SU-DHL-6 (cell line): ENCODE results near the gene ABHD1.
"Not testable (repeated sequence)": the region's sequence is repeated elsewhere in the genome, so short reads cannot be mapped to it uniquely, and the experiment has no call there.

Experiments used
- H2AFZ ChIP-seq: fragments of 200-600 bp; sonication (generic); 2 replicates; pipeline ENCODE4 v1.6.1; 2014; ENCODE audit warnings: low read depth, mild to moderate bottlenecking, moderate library complexity, mixed read lengths, antibody characterized with exemption, low read length; ENCODE audit not compliant: severe bottlenecking
- H3F3A ChIP-seq: fragments of 200-600 bp; shearing (Covaris generic); 2 replicates; pipeline ENCODE4 v1.6.0; 2016; ENCODE audit warnings: antibody characterized with exemption, mild to moderate bottlenecking; ENCODE audit not compliant: insufficient read depth
- H3K27ac ChIP-seq: fragments of 200-600 bp; sonication (generic); 2 replicates; pipeline ENCODE4 v1.5.1; 2016; ENCODE audit warnings: low read depth, mild to moderate bottlenecking, low read length, moderate library complexity, mixed read lengths
- H3K27me3 ChIP-seq: fragments of 200-600 bp; sonication (generic), shearing (Covaris generic); 2 replicates; pipeline ENCODE4 v1.6.0; 2014; ENCODE audit warnings: mild to moderate bottlenecking, low read length
- H3K36me3 ChIP-seq: fragments of 200-600 bp; sonication (generic); 2 replicates; pipeline ENCODE4 v1.6.1; 2014; ENCODE audit warnings: mild to moderate bottlenecking, low read length, mixed read lengths
- H3K4me2 ChIP-seq: fragments of 300-600, 200-600 bp; shearing (Covaris generic), sonication (generic); 2 replicates; pipeline ENCODE4 v1.6.0; 2014; ENCODE audit warnings: low read length, low read depth, mild to moderate bottlenecking; ENCODE audit not compliant: poor library complexity, severe bottlenecking
- H3K4me3 ChIP-seq: fragments of 200-600 bp; sonication (generic); 2 replicates; pipeline ENCODE4 v1.5.1; 2014; ENCODE audit warnings: antibody characterized with exemption, low read length, mild to moderate bottlenecking, mixed read lengths; ENCODE audit not compliant: insufficient read depth, poor library complexity, severe bottlenecking
- H3K79me2 ChIP-seq: fragments of 200-600 bp; sonication (generic); 2 replicates; pipeline ENCODE4 v1.6.1; 2014; ENCODE audit warnings: mild to moderate bottlenecking, low read length, moderate library complexity; ENCODE audit not compliant: insufficient read depth
- H3K9ac ChIP-seq: fragments of 200-600 bp; sonication (generic); 2 replicates; pipeline ENCODE4 v1.7.0; 2014; ENCODE audit warnings: mild to moderate bottlenecking, low read length
- H3K9me2 ChIP-seq: fragments of 200-600 bp; sonication (generic); replicated peaks from 2 replicates; pipeline ENCODE4 v1.6.1; 2014; ENCODE audit warnings: low read length; ENCODE audit not compliant: insufficient read depth
- H3K9me3 ChIP-seq: fragments of 200-600 bp; sonication (generic); 2 replicates; pipeline ENCODE4 v1.6.1; 2014; ENCODE audit warnings: low read length, mixed read lengths; ENCODE audit not compliant: insufficient read depth
- H4K20me1 ChIP-seq: fragments of 200-600 bp; sonication (generic); 2 replicates; pipeline ENCODE4 v1.6.1; 2014; ENCODE audit warnings: low read depth, mild to moderate bottlenecking, antibody characterized with exemption, low read length, moderate library complexity, mixed read lengths
- CTCF ChIP-seq: fragments of 200-600 bp; sonication (generic); IDR thresholded peaks from one replicate; pipeline ENCODE4 v1.5.1; 2017; ENCODE audit warnings: antibody characterized with exemption, mild to moderate bottlenecking, low read length, moderate library complexity; ENCODE audit not compliant: insufficient read depth, poor library complexity, severe bottlenecking
- EZH2phosphoT487 ChIP-seq: fragments of 200-600 bp; sonication (generic), shearing (Covaris generic); conservative IDR thresholded peaks from 2 replicates; pipeline ENCODE4 v1.6.1; 2018; ENCODE audit warnings: mild to moderate bottlenecking, antibody characterized with exemption, low read length, moderate library complexity, mixed read lengths

ABHD1 gene

GRCh38 chr2:27171351-27171848 is 47.8 kb downstream of the ABHD1 start:
- Histone ChIP-seq H4K20me1 (no peaks in the 10 kb centered on the region), H2AFZ (no peak overlapping the region), H3K36me3 (no peaks in the 10 kb centered on the region), H3K4me2 (no peak overlapping the region), H3K79me2 (no peaks in the 10 kb centered on the region), H3K9me3 (no peaks in the 10 kb centered on the region), H3K9ac (no peak overlapping the region), H3K27me3 (no peaks in the 10 kb centered on the region), H3K27ac (no peak overlapping the region), H3F3A (no peaks in the 10 kb centered on the region), H3K4me3 (no peak overlapping the region), H3K9me2 (no peaks in the 10 kb centered on the region)
- no peak for TF ChIP-seq CTCF
- no peak for TF ChIP-seq EZH2phosphoT487

- TF ChIP-seq EZH2phosphoT487 (no peak), CTCF (no peak)
- no peaks in the 10 kb centered on the region for H4K20me1 ChIP-seq
- no peak overlapping the region for H2AFZ ChIP-seq
- H3K9me2 ChIP-seq: no peaks in the 10 kb centered on the region
- no peaks in the 10 kb centered on the region for H3K79me2 ChIP-seq
- no peak overlapping the region for H3K27ac ChIP-seq
- H3K9ac ChIP-seq: no peak overlapping the region
- H3K36me3 ChIP-seq: no peaks in the 10 kb centered on the region
- H3K4me2 ChIP-seq: no peak overlapping the region
- no peak overlapping the region for H3K4me3 ChIP-seq
- H3K27me3 ChIP-seq: no peaks in the 10 kb centered on the region
- H3K9me3 ChIP-seq: no peaks in the 10 kb centered on the region
- no peaks in the 10 kb centered on the region for H3F3A ChIP-seq
Measured at GRCh38 chr2:27174638-27175037, 51.0 kb downstream of the ABHD1 start.

- no peaks in the 10 kb centered on the region for H3K36me3 ChIP-seq
- H3K4me2 ChIP-seq: no peak overlapping the region
- H3K9ac ChIP-seq: no peak overlapping the region
- H4K20me1 ChIP-seq: no peaks in the 10 kb centered on the region
- no peaks in the 10 kb centered on the region for H3F3A ChIP-seq
- TF ChIP-seq CTCF (no peak), EZH2phosphoT487 (no peak)
- H3K27me3 ChIP-seq: no peaks in the 10 kb centered on the region
- H2AFZ ChIP-seq: no peak overlapping the region
- no peaks in the 10 kb centered on the region for H3K9me3 ChIP-seq
- H3K79me2 ChIP-seq: no peaks in the 10 kb centered on the region
- no peaks in the 10 kb centered on the region for H3K9me2 ChIP-seq
- no peak overlapping the region for H3K4me3 ChIP-seq
- H3K27ac ChIP-seq: no peak overlapping the region
Measured at GRCh38 chr2:27175330-27175729, 51.7 kb downstream of the ABHD1 start.

- H3K27ac ChIP-seq, H3K79me2 ChIP-seq, H2AFZ ChIP-seq, H3K9me2 ChIP-seq, H3K4me3 ChIP-seq, H3K36me3 ChIP-seq, H3K4me2 ChIP-seq, H3K9me3 ChIP-seq, H3K9ac ChIP-seq, H3F3A ChIP-seq, H4K20me1 ChIP-seq, H3K27me3 ChIP-seq: not testable (repeated sequence)
Measured at GRCh38 chr2:27175781-27176180, 52.2 kb downstream of the ABHD1 start.
